ENCODE results near the gene CFAP20DC.
"Not testable (repeated sequence)": the region's sequence is repeated elsewhere in the genome, so short reads cannot be mapped to it uniquely, and the experiment has no call there.

CFAP20DC gene

GRCh38 chr3:58864480-58864879 lies 185.3 kb downstream of the CFAP20DC start:
- no peak overlapping the region for H3K4me3 ChIP-seq (ENCODE audit: low read depth in 1 of 2, low read length in 2 of 2)
- no peaks in the 10 kb centered on the region for H3K27me3 ChIP-seq (ENCODE audit: control insufficient read depth in 1 of 2, insufficient read depth in 2 of 2, low read length in 2 of 2)
- H3K27ac ChIP-seq (ENCODE audit: low read depth, low read length), result no peak overlapping the region
- no peak overlapping the region for H3K9ac ChIP-seq (ENCODE audit: low read length)
- H3K9me3 ChIP-seq (ENCODE audit: low read length), result no peaks in the 10 kb centered on the region
- no peaks in the 10 kb centered on the region for H3K36me3 ChIP-seq (ENCODE audit: insufficient read depth, low read length)
- H3K4me1 ChIP-seq (ENCODE audit: insufficient read depth, low read length), result no peaks in the 10 kb centered on the region

GRCh38 chr3:58863206-58863605 lies 186.6 kb downstream of the CFAP20DC start:
- H3K9ac ChIP-seq (ENCODE audit: low read length), result no peak overlapping the region
- no peaks in the 10 kb centered on the region for H3K27me3 ChIP-seq (ENCODE audit: control insufficient read depth in 1 of 2, insufficient read depth in 2 of 2, low read length in 2 of 2)
- no peak overlapping the region for H3K4me3 ChIP-seq (ENCODE audit: low read depth in 1 of 2, low read length in 2 of 2)
- no peak overlapping the region for H3K27ac ChIP-seq (ENCODE audit: low read depth, low read length)
- H3K9me3 ChIP-seq (ENCODE audit: low read length), result no peaks in the 10 kb centered on the region
- H3K36me3 ChIP-seq (ENCODE audit: insufficient read depth, low read length), result no peaks in the 10 kb centered on the region
- H3K4me1 ChIP-seq (ENCODE audit: insufficient read depth, low read length), result no peaks in the 10 kb centered on the region

GRCh38 chr3:58861551-58861950 lies 188.3 kb downstream of the CFAP20DC start:
- Histone ChIP-seq H3K27ac (ENCODE audit: low read depth, low read length) (no peak overlapping the region), H3K36me3 (ENCODE audit: insufficient read depth, low read length) (no peaks in the 10 kb centered on the region), H3K4me3 (ENCODE audit: low read depth in 1 of 2, low read length in 2 of 2) (no peak overlapping the region), H3K4me1 (ENCODE audit: insufficient read depth, low read length) (no peaks in the 10 kb centered on the region), H3K9ac (ENCODE audit: low read length) (no peak overlapping the region), H3K27me3 (ENCODE audit: control insufficient read depth in 1 of 2, insufficient read depth in 2 of 2, low read length in 2 of 2) (no peaks in the 10 kb centered on the region), H3K9me3 (ENCODE audit: low read length) (no peaks in the 10 kb centered on the region)

DNA sequence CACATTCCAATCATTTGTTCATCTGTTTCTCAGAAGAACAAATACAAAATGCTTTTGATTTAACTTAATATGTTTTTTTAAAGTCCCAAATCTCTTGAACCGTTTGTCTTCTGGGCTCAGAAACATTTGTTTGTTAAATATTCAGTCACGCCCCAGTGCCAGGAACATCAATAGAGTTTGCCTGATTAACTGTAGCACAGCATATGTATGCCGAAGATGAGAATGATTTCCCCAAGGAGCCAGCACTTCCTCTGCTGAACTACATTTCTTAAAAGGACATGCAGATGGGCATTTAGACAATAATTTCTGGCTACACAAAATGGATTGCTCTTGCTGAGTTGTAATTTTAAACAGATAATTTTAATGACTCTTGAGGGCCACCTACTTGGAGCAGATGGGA lies 191.7 kb downstream of the CFAP20DC start:
- H3K4me3 ChIP-seq (ENCODE audit: low read depth in 1 of 2, low read length in 2 of 2), result no peak overlapping the region
- no peak overlapping the region for H3K27ac ChIP-seq (ENCODE audit: low read depth, low read length)

GRCh38 chr3:58857402-58857801 lies 192.4 kb downstream of the CFAP20DC start:
- Histone ChIP-seq H3K4me1 (ENCODE audit: insufficient read depth, low read length) (no peaks in the 10 kb centered on the region), H3K27me3 (ENCODE audit: control insufficient read depth in 1 of 2, insufficient read depth in 2 of 2, low read length in 2 of 2) (no peaks in the 10 kb centered on the region), H3K4me3 (ENCODE audit: low read depth in 1 of 2, low read length in 2 of 2) (no peak overlapping the region), H3K9me3 (ENCODE audit: low read length) (no peaks in the 10 kb centered on the region), H3K9ac (ENCODE audit: low read length) (no peak overlapping the region), H3K27ac (ENCODE audit: low read depth, low read length) (no peak overlapping the region), H3K36me3 (ENCODE audit: insufficient read depth, low read length) (no peaks in the 10 kb centered on the region)

More for the DNA sequence above, 191.7 kb downstream of the CFAP20DC start:
- Histone ChIP-seq H3K9me3 (ENCODE audit: low read length) (no peaks in the 10 kb centered on the region), H3K4me1 (ENCODE audit: insufficient read depth, low read length) (no peaks in the 10 kb centered on the region), H3K9ac (ENCODE audit: low read length) (no peak overlapping the region), H3K27me3 (ENCODE audit: control insufficient read depth in 1 of 2, insufficient read depth in 2 of 2, low read length in 2 of 2) (no peaks in the 10 kb centered on the region), H3K36me3 (ENCODE audit: insufficient read depth, low read length) (no peaks in the 10 kb centered on the region)

- Histone ChIP-seq H3K4me3 (ENCODE audit: low read depth in 1 of 2, low read length in 2 of 2) (no peak overlapping the region), H3K27ac (ENCODE audit: low read depth, low read length) (no peak overlapping the region), H3K36me3 (ENCODE audit: insufficient read depth, low read length) (no peaks in the 10 kb centered on the region), H3K4me1 (ENCODE audit: insufficient read depth, low read length) (no peaks in the 10 kb centered on the region), H3K27me3 (ENCODE audit: control insufficient read depth in 1 of 2, insufficient read depth in 2 of 2, low read length in 2 of 2) (no peaks in the 10 kb centered on the region), H3K9me3 (ENCODE audit: low read length) (no peaks in the 10 kb centered on the region), H3K9ac (ENCODE audit: low read length) (no peak overlapping the region)
Measured at GRCh38 chr3:58848826-58849225, 201.0 kb downstream of the CFAP20DC start.

GRCh38 chr3:58842050-58842747 lies 207.6 kb downstream of the CFAP20DC start:
- H3K36me3 ChIP-seq (ENCODE audit: insufficient read depth, low read length); H3K9ac ChIP-seq (ENCODE audit: low read length); H3K4me3 ChIP-seq (ENCODE audit: low read depth in 1 of 2, low read length in 2 of 2); H3K4me1 ChIP-seq (ENCODE audit: insufficient read depth, low read length); H3K27me3 ChIP-seq (ENCODE audit: control insufficient read depth in 1 of 2, insufficient read depth in 2 of 2, low read length in 2 of 2); H3K27ac ChIP-seq (ENCODE audit: low read depth, low read length); H3K9me3 ChIP-seq (ENCODE audit: low read length): not testable (repeated sequence)

DNA sequence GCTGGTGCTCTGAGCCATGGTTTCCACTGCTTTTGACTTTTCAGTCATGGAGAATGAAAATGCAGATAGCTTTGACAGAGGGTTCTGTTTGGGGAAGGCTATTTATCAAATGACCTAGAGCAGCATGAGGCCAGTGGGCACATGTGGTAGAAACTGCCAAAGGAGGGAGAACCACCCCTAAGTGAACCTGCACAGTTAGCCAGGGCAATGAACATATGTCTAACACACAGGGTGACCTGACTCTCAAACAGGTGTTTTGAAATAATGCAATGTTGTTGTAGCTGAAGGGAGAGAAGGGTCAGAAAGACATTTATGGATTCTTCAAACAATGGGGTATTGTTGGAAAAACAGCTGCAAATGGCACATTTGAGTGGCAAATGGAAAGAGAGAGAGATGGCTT lies 208.9 kb downstream of the CFAP20DC start:
- no peak overlapping the region for H3K9ac ChIP-seq (ENCODE audit: low read length)
- H3K27me3 ChIP-seq (ENCODE audit: control insufficient read depth in 1 of 2, insufficient read depth in 2 of 2, low read length in 2 of 2), result no peaks in the 10 kb centered on the region
- no peaks in the 10 kb centered on the region for H3K4me1 ChIP-seq (ENCODE audit: insufficient read depth, low read length)
- H3K9me3 ChIP-seq (ENCODE audit: low read length), result no peaks in the 10 kb centered on the region
- H3K36me3 ChIP-seq (ENCODE audit: insufficient read depth, low read length), result no peaks in the 10 kb centered on the region
- no peak overlapping the region for H3K4me3 ChIP-seq (ENCODE audit: low read depth in 1 of 2, low read length in 2 of 2)
- no peak overlapping the region for H3K27ac ChIP-seq (ENCODE audit: low read depth, low read length)

- Histone ChIP-seq H3K36me3 (ENCODE audit: insufficient read depth, low read length) (no peaks in the 10 kb centered on the region), H3K4me3 (ENCODE audit: low read depth in 1 of 2, low read length in 2 of 2) (no peak overlapping the region), H3K9ac (ENCODE audit: low read length) (no peak overlapping the region), H3K4me1 (ENCODE audit: insufficient read depth, low read length) (no peaks in the 10 kb centered on the region), H3K27me3 (ENCODE audit: control insufficient read depth in 1 of 2, insufficient read depth in 2 of 2, low read length in 2 of 2) (no peaks in the 10 kb centered on the region), H3K9me3 (ENCODE audit: low read length) (no peaks in the 10 kb centered on the region), H3K27ac (ENCODE audit: low read depth, low read length) (no peak overlapping the region)
Measured at GRCh38 chr3:58839964-58840363, 209.9 kb downstream of the CFAP20DC start.

DNA sequence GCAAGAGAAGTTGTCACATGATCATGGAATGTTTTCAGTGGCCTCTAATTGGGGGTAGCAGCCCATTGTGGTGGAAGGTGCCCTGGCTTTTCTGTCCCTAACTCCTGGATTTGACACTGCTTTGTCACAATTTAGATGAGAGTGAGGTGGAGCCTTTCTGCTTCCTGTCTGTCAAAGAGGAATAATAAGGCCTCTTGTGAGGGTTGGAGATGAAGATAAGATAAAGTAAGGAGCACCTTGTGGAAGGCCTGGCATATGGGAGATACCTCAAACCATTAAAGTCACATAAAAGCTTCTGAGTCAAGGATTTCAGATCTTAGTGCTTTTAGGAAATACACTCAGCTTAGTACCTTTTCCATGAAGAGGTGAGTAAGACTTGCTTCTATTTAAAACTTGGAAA lies 210.6 kb downstream of the CFAP20DC start:
- Histone ChIP-seq H3K27ac (ENCODE audit: low read depth, low read length) (no peak overlapping the region), H3K4me1 (ENCODE audit: insufficient read depth, low read length) (no peaks in the 10 kb centered on the region), H3K27me3 (ENCODE audit: control insufficient read depth in 1 of 2, insufficient read depth in 2 of 2, low read length in 2 of 2) (no peaks in the 10 kb centered on the region), H3K4me3 (ENCODE audit: low read depth in 1 of 2, low read length in 2 of 2) (no peak overlapping the region), H3K36me3 (ENCODE audit: insufficient read depth, low read length) (no peaks in the 10 kb centered on the region), H3K9ac (ENCODE audit: low read length) (no peak overlapping the region), H3K9me3 (ENCODE audit: low read length) (no peaks in the 10 kb centered on the region)

DNA sequence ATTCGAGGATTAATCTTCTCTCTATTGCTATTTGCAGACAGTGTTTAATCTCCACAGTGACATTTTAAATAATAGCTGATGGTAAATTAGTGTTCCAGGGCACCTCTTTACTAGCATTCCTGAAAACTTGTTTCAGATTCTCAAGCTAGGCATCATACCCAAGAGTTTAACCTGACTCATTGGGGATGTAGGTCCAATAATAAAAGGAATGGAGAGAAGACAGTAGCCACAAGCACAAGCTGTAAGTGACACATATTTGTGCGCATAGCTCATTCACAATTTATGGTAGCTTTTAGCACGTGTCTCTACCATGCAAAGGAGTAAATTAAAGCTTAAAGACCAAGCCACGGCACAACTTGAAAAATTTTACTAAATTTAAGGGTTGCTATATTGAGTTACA lies 212.0 kb downstream of the CFAP20DC start:
- Histone ChIP-seq H3K4me1 (ENCODE audit: insufficient read depth, low read length) (no peaks in the 10 kb centered on the region), H3K27me3 (ENCODE audit: control insufficient read depth in 1 of 2, insufficient read depth in 2 of 2, low read length in 2 of 2) (no peaks in the 10 kb centered on the region), H3K27ac (ENCODE audit: low read depth, low read length) (no peak overlapping the region), H3K9me3 (ENCODE audit: low read length) (no peaks in the 10 kb centered on the region), H3K4me3 (ENCODE audit: low read depth in 1 of 2, low read length in 2 of 2) (no peak overlapping the region), H3K36me3 (ENCODE audit: insufficient read depth, low read length) (no peaks in the 10 kb centered on the region), H3K9ac (ENCODE audit: low read length) (no peak overlapping the region)

DNA sequence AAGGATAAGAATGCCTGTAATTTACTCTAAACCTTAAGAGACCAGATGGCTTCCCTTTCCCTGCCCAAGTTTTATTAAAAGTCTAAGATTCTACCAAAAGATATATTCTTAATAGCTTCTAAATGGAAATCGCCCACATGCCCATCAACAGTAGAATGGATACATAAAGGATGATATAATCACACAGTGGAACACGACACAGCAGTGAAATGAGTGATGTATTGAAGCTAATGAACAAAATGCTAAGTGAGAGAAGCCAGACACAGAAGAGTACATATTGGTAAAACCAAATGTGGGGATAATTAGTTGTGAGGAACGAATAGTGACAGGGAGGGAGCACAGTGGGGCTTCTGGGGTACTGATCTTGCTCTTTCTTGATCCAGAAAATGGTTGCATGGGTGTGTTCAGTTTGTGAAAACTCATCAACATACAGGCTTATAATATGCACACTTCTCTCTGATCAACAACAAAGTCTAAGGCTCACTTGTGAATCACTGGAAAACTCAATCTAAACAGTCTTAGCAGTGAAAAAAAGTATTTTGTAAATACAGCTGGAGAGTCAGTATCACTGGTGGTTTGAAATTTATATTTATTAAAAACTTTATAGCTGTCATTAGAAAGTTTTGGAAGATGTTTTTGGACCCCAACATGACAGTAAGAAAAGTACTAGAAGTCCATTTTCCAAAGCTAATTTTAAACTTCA lies 212.5 kb downstream of the CFAP20DC start:
- H3K9me3 ChIP-seq (ENCODE audit: low read length), result no peaks in the 10 kb centered on the region
- H3K9ac ChIP-seq (ENCODE audit: low read length), result no peak overlapping the region
- H3K36me3 ChIP-seq (ENCODE audit: insufficient read depth, low read length), result no peaks in the 10 kb centered on the region
- H3K27ac ChIP-seq (ENCODE audit: low read depth, low read length), result no peak overlapping the region
- H3K4me1 ChIP-seq (ENCODE audit: insufficient read depth, low read length), result no peaks in the 10 kb centered on the region
- H3K4me3 ChIP-seq (ENCODE audit: low read depth in 1 of 2, low read length in 2 of 2), result no peak overlapping the region
- no peaks in the 10 kb centered on the region for H3K27me3 ChIP-seq (ENCODE audit: control insufficient read depth in 1 of 2, insufficient read depth in 2 of 2, low read length in 2 of 2)
